Measurements from ENCODE around the gene NUBPL.

NUBPL gene

DNA sequence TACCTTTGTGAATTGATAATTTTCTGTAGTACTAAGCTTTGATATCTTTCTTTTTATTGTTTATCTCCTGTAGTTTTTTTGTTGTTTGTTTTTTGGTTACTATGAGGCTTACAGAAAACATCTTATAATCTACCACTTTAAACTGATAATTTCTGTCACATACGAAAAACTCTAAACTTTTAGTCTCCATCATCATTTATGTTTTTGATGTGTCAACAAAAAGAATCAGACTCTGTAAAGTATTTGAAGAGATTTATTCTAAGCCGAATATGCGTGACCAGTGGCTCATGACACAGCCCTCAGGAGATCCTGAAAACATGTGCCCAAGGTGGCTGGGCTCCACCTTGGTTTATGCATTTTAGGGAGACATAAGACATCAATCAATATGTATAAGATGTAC, 348.8 kb downstream of the NUBPL start:
- TF ChIP-seq, protein P1, sequence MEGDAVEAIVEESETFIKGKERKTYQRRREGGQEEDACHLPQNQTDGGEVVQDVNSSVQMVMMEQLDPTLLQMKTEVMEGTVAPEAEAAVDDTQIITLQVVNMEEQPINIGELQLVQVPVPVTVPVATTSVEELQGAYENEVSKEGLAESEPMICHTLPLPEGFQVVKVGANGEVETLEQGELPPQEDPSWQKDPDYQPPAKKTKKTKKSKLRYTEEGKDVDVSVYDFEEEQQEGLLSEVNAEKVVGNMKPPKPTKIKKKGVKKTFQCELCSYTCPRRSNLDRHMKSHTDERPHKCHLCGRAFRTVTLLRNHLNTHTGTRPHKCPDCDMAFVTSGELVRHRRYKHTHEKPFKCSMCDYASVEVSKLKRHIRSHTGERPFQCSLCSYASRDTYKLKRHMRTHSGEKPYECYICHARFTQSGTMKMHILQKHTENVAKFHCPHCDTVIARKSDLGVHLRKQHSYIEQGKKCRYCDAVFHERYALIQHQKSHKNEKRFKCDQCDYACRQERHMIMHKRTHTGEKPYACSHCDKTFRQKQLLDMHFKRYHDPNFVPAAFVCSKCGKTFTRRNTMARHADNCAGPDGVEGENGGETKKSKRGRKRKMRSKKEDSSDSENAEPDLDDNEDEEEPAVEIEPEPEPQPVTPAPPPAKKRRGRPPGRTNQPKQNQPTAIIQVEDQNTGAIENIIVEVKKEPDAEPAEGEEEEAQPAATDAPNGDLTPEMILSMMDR (conservative IDR thresholded peaks at IDR 0.05; ENCODE audit: low read length): no peak
- no peak overlapping the region for H3K4me3 ChIP-seq (ENCODE audit: low read length)
- DNase-seq (ENCODE audit: low read depth): no peak

Data from AG10803 (cell line).